Fibroblast of the aortic adventitia (primary cell): ENCODE data around the gene SLC9A9. TPM values are rescaled to one million over a fixed set of nuclear protein-coding genes. Genes with fewer than 3 reads are reported as not detected.

Source experiments
- DNase-seq: peaks from one replicate; pipeline ENCODE4 v3.0.0-alpha.2; 2010; ENCODE audit warnings: low read depth
- H3K4me3 ChIP-seq: 2 replicates; pipeline ENCODE4 v1.5.1; 2011; ENCODE audit warnings: low read depth, mild to moderate bottlenecking, control low read depth, low read length, moderate library complexity
- CTCF ChIP-seq: IDR thresholded peaks from 2 replicates; pipeline ENCODE4 v1.5.1; 2011; ENCODE audit warnings: mild to moderate bottlenecking, low read length, control low read depth, inconsistent platforms; ENCODE audit not compliant: insufficient read depth
- total RNA-seq: library from RNA; depleted of rRNA; stranded (reverse); fragments of >200 nt; gene quantifications from 2 replicates; pipeline ENCODE4 v1.2.3, GENCODE V29; 2012; ENCODE audit warnings: low replicate concordance

SLC9A9 gene
- total RNA-seq, 1 donor: 23.8 TPM

- no peak for DNase-seq
- TF ChIP-seq CTCF: no peak
- no peak overlapping the region for H3K4me3 ChIP-seq
Observed at GRCh38 chr3:143685491-143685890, 162.8 kb downstream of the SLC9A9 start.

DNA sequence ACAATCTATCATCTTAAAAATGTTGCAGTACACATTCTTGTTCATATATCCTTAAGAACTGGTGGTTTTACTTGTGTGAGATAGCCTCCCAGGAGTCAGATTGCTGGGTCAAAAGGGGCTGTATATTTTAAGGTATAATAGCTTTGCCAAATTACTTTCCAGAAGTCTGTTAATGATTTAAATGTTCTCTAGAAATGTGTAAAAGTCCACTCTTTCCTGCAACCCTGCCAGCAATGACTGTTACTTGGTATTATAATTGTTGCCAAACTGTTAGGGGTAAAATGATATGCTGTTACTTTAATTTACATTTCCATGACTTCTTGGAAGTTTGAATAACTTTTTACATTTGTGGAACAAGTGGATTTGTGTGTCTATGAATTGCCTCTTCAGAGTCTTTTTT is 170.8 kb downstream of the SLC9A9 start:
- no peak for TF ChIP-seq CTCF
- H3K4me3 ChIP-seq: no peak overlapping the region
- DNase-seq: no peak

DNA sequence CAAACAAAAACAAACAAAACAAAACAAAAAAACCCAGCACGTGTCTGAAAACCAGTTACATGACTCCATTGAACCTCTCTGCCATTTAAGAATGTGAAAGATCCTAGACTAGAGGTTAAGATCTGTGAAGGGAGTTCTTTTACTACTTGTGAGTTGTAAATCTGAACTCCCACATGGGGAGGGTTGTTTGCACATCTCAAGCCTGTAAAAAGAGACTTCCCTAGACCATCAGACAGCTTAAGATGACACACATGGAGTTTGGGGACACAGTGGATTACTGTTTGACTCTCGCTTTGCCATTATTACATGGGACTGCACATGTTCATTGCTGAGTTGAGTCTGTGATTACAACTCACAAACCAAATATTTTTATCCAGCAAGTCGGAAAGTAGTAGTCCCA is 171.5 kb downstream of the SLC9A9 start:
- H3K4me3 ChIP-seq: no peak overlapping the region
- TF ChIP-seq CTCF: no peak
- DNase-seq: no peak

DNA sequence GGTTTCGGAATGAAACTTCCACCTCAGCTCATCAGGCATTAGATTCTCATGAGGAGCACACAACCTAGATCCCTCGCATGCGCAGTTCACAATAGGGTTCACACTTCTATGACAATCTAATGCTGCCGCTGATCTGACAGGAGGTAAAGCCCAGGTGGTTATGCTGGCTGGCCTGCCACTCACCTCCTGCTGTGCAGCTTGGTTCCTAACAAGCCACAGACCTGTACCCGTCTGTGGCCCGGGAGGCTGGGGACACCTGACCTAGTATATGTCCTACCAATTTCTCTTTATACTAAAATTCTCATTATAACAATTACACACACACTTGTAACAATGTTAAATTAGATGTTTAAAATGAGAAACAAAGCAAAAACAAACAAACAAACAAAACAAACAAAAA is 172.2 kb downstream of the SLC9A9 start:
- no peak for DNase-seq
- no peak overlapping the region for H3K4me3 ChIP-seq
- TF ChIP-seq CTCF: no peak

DNA sequence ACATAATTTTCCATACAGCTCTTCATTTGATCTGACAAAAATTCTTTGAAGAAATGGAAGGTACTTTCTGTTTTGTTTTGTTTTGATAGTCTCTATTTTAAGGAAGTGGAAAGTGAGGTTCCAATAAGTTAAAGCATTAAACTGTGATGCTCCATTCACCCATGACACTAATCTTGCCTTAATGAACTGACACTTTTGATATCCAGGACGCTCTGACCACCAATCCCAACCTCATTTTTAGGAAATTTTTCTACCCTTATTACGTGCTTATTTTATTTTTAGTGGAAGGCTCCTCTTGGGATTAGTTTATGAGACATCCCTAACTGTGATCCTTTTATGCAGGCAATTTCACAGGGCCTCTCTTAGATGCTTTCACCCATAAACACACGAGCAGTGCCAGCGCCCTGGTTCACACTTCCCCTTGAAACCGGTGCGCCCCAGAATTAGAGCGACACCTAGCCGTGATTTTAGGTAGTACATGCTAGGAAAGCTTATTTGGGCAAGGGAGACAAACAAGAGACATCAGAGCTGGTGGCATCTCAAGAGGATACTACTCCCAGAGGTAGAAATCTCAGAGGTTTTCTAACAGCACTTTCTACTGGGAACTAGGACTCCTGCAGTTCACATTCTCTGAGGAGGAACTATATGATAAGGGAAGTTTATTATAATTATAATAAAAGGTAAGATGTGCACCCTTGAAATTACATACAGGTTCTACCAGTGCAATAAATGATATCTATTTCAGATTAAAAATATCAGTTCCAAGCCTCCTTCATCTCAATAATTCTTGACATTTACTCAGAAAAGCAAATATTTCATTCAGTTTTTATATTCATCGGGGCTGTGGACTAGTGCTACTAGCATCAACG is 173.9 kb downstream of the SLC9A9 start:
- DNase-seq: peak; percentile 79
- TF ChIP-seq CTCF: peak; percentile 95
- no peak overlapping the region for H3K4me3 ChIP-seq

- DNase-seq: no peak
- TF ChIP-seq CTCF: no peak
- no peak overlapping the region for H3K4me3 ChIP-seq
Observed at GRCh38 chr3:143672396-143673165, 175.7 kb downstream of the SLC9A9 start.
